ENCODE measurements around the gene FSD2.

The FSD2 gene, protein sequence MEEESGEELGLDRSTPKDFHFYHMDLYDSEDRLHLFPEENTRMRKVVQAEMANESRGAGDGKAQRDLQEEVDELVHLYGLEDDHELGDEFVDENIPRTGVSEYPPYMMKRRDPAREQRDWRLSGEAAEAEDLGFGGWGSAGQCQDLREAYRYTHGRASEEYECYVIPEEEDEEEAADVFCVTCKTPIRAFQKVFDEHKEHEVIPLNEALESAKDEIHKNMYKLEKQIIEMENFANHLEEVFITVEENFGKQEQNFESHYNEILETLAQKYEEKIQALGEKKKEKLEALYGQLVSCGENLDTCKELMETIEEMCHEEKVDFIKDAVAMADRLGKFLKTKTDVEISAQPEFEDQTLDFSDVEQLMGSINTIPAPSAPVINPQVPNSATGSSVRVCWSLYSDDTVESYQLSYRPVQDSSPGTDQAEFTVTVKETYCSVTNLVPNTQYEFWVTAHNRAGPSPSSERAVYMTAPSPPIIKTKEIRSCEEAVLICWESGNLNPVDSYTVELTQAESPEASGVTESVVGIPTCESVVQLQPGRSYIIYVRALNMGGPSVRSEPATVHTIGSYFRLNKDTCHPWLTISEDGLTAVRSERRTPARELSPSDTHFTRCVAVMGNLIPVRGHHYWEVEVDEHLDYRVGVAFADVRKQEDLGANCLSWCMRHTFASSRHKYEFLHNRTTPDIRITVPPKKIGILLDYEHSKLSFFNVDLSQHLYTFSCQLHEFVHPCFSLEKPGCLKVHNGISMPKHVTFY

DNA sequence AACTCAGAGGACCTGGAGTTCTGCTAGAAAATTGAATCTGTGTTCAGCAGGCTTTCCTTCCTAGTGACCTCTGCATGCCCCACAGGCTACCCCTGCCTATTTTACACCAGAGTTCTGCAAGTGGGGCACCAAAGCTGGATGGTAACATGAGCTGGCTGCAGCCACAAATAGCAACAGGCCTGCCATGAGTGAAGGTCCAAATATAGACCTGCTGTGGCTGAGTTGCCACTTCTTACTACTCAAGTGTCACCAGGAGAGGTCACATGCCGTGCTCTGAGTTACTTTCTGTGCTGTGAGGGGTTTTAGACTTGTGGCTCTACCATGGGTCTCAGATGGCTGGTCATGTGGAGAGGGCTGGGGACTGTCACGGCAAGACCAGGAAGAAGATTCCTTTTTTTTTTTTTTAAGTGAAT lies at the start of gene FSD2:
TSS of gene FSD2 (minus strand) at position 76 of the 413 bp plus-strand sequence. CDS start 18,679 bp downstream, outside the sequence.
- TF ChIP-seq GATA3 (IDR thresholded peaks at IDR 0.05; ENCODE audit: low read depth, low read length) (no peak), GATA2 (IDR thresholded peaks at IDR 0.05; ENCODE audit: low read depth, low read length) (no peak)

DNA sequence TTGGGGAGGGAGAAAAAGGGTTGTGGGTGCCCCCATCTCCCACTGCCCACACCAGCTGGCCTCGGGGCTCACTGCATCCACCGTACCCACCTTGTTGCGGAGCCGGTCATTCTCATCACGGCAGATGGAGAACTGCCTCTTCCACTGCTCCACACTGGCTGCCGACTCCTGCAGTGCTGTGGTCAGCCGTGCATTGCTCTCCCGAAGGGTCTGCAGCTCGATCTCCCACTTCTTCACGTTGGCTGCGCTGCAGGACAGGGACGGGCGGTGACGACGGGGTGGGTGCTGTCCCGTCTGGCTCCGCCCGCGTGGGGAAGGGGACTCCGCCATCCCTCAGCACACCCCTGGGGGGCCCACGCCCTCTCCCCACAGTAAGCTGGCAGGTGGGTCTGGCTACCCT lies 48.7 kb upstream of the FSD2 start:
- no peak for TF ChIP-seq GATA2 (IDR thresholded peaks at IDR 0.05; ENCODE audit: low read depth, low read length)
- TF ChIP-seq GATA3 (IDR thresholded peaks at IDR 0.05; ENCODE audit: low read depth, low read length), result no peak

DNA sequence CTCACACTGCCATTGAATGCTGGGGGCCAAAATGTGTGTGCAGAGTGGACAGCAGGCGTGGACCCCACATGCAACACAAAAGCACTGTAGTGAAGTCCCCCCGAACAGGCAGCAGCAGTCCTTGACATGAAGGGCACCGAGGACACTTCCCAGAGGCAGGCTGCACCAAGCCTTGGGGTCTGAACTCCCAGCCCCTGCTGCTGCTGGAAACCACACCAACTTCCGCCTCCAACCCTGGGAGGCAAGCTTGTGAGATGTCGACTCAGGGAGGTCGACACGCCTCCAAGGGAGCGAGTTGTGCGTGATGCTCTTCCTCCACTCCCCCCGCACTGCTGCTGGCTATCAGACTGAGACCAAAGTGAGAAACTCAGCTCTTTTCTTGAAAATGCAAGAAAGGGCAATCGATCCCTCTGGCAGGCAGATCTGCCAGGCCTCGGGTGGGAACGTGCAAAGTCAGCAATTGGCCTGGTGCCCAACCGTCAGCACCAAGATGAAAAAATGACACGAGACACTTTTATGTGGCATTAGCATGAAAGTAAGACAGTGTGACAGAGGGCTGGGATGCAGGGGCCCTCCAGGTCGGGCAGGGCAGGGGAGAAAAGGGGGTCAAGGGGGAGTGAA lies 47.2 kb upstream of the FSD2 start:
- TF ChIP-seq GATA2 (IDR thresholded peaks at IDR 0.05; ENCODE audit: low read depth, low read length) (no peak), GATA3 (IDR thresholded peaks at IDR 0.05; ENCODE audit: low read depth, low read length) (no peak)

DNA sequence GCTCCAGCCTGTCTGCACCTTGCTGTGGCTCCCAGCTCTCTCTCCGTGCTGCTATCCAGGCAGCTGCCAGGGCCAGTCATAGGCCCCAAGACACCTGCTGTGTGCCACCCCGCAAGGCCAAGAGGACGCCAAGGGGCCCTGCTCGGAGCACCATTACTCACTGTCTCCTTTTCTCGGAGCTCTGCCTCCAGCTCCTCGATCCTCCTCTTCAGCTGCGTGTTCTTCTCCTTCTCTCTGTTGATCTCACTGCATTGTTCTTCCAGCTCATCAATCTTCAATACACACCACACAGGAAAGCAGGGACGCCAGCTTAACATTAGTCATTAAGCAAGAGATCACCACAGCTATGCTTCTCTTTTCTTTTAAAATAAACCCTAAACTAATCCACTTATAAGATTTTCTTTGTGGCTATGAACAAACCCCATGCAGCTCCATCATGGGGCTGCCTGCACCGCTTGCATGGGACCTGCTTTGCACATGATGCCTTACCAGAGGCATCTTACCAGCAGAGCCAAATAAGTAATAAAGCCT lies 46.2 kb upstream of the FSD2 start:
- TF ChIP-seq GATA3 (IDR thresholded peaks at IDR 0.05; ENCODE audit: low read depth, low read length) (no peak), GATA2 (IDR thresholded peaks at IDR 0.05; ENCODE audit: low read depth, low read length) (no peak)

DNA sequence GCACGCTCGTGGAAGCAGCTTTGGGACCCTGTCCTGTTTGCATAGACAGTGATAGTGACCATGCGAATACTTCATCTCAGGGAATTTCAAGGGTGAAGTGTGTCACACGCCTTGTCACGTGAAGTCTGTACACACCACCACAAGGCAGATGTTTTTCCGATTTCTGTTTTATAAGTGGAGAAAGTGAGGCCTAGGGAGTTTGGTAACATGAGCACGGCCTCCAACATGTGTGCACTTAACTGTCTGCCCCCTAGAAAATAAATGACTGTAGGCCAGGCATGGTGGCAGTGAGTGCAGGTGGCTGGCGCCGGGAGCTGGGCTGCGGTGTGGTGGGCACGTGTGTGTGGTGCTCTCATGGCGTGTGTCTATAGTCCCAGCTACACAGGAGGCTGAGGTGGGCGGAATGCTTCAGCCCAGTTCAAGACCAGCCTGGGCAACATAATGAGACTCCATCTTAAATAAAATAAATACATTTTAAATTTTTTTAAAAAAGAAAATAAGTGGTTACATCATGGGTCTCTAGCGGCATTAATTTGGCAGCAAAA lies 45.5 kb upstream of the FSD2 start:
- TF ChIP-seq GATA2 (IDR thresholded peaks at IDR 0.05; ENCODE audit: low read depth, low read length), result no peak
- TF ChIP-seq GATA3 (IDR thresholded peaks at IDR 0.05; ENCODE audit: low read depth, low read length), result no peak

DNA sequence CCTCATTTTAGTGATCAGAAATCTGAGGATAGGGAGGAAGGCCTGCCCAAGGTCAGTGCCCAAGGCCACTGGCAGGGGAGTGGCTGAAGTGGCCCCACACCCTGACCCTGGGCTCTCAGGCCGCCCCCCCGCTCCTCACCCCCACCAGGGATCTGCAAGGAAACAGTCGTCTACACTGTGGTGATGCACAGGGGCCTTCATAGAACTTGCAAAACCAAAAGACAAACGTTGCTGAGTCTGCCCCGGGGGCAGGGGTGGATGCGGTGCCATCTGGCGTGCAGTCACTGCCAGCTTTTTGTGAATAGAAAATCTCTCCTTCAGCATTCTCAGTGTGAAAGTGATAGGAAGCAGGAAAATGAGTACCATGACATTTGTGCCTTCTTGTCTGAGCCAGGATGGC lies 44.9 kb upstream of the FSD2 start:
- TF ChIP-seq GATA3 (IDR thresholded peaks at IDR 0.05; ENCODE audit: low read depth, low read length), result no peak

DNA sequence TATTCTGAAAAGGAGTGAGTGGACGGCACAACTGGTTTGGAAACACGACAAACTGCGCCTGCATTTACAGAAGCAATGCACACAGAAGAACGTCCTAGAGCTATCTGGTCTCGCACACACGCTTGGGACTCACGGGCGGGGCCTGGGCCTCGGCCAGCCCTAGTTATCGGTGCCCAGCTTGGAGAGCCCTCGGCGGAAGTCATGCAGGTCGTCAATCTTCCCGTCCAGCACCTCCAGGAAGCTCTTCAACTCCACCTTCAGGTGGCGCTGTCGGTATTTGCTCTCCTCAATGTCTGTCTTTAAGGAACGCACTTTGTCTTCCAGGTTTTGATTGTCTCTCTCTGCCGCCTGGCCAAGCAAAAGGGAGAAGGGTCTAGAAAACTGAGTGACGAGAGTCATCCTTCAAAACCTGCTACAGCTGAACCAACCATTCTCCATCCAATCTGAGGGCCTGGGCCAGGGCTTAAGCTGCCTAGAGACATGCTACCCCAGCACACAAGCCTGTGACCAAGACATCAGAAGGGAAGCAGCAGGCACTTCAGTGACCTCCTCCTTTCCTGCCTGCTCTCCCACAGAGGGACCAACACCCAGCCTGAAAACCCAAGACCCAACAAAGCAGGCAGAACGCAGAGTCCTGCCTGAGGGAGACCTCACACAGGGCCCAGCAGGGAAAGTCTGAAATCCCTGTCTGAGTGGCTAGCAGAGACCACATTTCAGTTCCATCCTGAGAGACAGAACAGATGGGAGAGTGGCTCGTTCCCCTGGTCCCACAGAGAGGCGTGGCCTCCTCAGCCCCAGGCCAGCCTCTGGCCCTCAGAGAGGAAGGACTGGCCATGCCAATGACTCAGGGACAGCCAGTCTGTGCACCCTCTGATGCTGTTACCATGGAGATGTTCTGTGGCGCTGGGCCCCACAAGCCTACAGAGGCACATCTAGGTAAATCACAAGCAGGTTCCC lies 44.0 kb upstream of the FSD2 start:
- TF ChIP-seq GATA3 (IDR thresholded peaks at IDR 0.05; ENCODE audit: low read depth, low read length), result no peak

DNA sequence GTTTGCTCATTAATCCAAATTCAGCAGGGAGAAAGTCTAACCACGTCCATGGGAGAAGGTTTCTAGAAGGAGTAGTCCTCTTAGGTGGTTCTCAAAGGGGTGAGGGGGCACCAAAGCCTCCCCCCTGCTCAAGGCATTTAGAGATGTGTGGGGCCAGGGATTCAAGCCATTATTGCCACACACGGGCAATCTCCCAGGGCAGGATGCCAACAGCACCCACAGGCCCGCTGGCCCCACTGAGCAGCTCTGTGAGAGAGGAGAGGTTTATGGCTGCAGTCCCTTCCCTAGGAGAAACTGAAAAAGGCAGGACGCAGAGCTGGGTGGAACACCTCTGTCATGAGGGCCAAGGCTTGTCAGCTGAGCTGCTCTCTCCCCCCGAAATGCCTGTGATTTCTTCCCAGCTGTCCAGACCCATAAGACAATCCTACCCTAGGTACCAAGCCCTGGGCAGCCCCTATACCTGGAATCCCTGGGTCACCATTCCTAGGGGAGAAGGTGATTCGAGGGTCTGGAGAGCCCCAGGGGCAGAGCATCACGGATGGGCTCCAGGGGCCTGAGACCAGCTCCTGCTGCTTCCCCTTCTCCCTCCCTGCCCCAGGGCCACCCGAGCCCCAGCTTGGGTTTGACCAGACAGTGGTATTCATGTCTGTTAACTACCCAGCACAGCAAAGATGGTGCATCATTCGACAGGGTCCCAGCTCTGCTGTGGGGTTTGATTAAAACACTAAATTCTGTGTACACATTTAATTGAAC lies 42.5 kb upstream of the FSD2 start:
- TF ChIP-seq GATA2 (IDR thresholded peaks at IDR 0.05; ENCODE audit: low read depth, low read length) (no peak), GATA3 (IDR thresholded peaks at IDR 0.05; ENCODE audit: low read depth, low read length) (no peak)

DNA sequence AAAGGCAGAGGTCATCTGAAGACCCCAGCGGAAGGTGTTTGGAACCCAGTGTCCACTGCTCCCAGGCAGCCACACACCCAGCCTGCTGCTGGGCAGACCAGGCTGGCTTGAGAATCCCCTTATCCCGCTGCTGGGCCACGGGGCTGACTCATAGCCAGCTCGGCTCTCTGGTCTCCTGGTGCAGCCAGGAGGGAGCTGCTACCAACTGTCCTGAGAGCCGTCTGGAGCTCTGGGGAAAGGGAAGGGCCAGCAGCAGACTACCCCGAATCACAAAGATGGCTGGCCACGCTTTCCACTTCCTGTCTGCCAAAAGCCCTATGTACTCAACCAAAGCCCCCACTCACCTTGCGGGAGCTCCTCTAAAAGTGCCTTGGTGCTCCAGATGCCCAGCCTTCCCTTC lies 41.8 kb upstream of the FSD2 start:
- TF ChIP-seq GATA2 (IDR thresholded peaks at IDR 0.05; ENCODE audit: low read depth, low read length), result no peak
- TF ChIP-seq GATA3 (IDR thresholded peaks at IDR 0.05; ENCODE audit: low read depth, low read length), result no peak

DNA sequence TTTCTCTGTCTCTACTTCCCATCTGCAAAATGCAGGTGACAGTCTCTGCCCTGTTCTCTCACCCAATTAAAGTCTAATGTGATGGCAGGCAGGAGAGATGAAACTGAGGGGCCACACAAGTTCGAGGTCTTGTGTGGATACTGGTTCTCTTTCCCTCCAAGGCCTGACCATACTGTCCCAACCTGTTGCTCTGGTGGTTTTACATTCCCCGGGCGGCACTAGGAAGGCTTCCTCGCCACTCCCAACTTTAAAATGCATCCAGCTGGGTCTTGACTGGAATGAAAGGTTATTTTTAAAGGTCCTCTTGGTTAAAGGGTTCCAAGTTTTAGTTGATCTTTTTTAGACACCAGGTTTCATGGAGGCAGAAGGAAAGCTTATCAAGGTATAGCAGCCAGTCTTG lies 40.8 kb upstream of the FSD2 start:
- TF ChIP-seq GATA3 (IDR thresholded peaks at IDR 0.05; ENCODE audit: low read depth, low read length) (no peak), GATA2 (IDR thresholded peaks at IDR 0.05; ENCODE audit: low read depth, low read length) (no peak)

DNA sequence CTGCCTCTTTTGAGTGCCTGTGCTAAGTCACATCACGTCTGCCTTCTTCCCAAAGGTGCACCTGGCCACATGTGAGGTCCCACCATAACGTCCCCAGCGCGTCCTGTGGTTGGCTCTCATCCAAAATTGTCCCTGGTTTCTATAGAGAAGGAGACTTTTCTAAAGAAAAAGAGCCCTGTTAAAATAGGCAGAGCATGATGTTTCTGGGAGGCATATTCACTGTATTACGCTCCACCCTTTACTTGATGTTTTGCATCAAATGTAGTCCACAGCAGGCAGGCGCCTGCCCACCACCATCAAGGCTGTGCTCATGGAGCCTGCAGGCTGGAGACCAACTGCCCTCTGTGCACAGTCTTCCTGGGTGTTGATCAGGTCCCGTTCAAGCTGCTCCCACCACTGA lies 39.8 kb upstream of the FSD2 start:
- TF ChIP-seq GATA2 (IDR thresholded peaks at IDR 0.05; ENCODE audit: low read depth, low read length), result no peak
- TF ChIP-seq GATA3 (IDR thresholded peaks at IDR 0.05; ENCODE audit: low read depth, low read length), result no peak

DNA sequence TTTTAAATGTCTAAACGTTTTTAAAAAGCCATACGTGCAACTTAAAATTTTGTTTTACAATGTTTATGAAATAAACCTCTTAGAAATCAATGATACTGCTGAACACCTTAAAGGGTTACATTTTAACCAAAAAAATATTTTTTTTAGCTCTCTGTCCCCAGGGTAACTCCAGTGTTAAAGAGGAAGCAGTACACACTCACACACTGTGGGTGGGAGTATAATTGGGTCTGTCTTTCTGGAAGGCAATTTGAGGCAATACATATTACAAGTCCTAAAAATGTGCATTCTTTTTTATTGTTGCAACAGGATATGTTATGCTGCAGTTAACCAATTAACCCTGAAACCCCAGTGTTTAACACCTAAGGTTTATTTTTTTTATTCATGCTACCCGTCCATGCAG lies 37.7 kb upstream of the FSD2 start:
- TF ChIP-seq GATA2 (IDR thresholded peaks at IDR 0.05; ENCODE audit: low read depth, low read length) (no peak), GATA3 (IDR thresholded peaks at IDR 0.05; ENCODE audit: low read depth, low read length) (no peak)

DNA sequence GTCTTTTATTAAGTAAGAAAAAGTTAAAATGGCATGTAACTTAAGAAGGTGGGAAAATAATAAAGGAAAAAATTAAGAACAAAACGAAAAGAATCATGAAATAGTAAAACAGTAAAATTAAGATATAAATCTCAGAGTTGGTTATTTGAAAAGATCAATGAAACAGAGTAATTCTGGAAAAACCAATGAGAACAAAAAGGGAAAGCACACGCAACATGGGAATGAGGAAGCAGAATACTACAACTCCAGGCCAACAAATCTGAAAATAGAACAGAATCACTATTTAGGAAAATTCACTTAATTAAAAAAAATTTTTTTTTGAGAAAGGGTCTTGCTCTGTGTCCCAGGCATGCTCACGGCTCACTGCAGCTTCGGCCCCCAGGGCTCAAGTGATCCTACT lies 34.3 kb upstream of the FSD2 start:
- TF ChIP-seq GATA2 (IDR thresholded peaks at IDR 0.05; ENCODE audit: low read depth, low read length), result no peak

Data from SH-SY5Y (cell line).